Activated naive CD4-positive, alpha-beta T cell treated with Interleukin-2 at 50 U/mL for 16 hours (primary cell): ENCODE data around the gene LRP1.

ENCODE experiments used
- DNase-seq: peaks from one replicate; pipeline ENCODE4 v3.0.0-alpha.2; 2020

Gene LRP1

GRCh38 chr12:57215668-57216013 lies 87.4 kb downstream of the LRP1 start:
- no peak for DNase-seq

- DNase-seq, result peak; percentile 66
Observed at GRCh38 chr12:57216014-57216911, 88.0 kb downstream of the LRP1 start, which contains the start of gene NXPH4. TSS of gene NXPH4 (plus strand) at chr12:57216794. CDS start at chr12:57216970, 176 bp downstream.

GRCh38 chr12:57216921-57217879 lies 88.9 kb downstream of the LRP1 start:
- no peak for DNase-seq

GRCh38 chr12:57218030-57218853 lies 90.0 kb downstream of the LRP1 start:
- no peak for DNase-seq

- DNase-seq, result no peak
Observed at GRCh38 chr12:57219205-57219992, 91.1 kb downstream of the LRP1 start.

GRCh38 chr12:57219993-57220754 lies 91.9 kb downstream of the LRP1 start:
- no peak for DNase-seq

GRCh38 chr12:57220770-57221168 lies 92.5 kb downstream of the LRP1 start:
- no peak for DNase-seq

- DNase-seq, result no peak
Observed at GRCh38 chr12:57221169-57221917, 93.1 kb downstream of the LRP1 start.

GRCh38 chr12:57222286-57223190 lies 94.3 kb downstream of the LRP1 start:
- no peak for DNase-seq

- DNase-seq, result no peak
Observed at GRCh38 chr12:57223191-57224165, 95.2 kb downstream of the LRP1 start.

GRCh38 chr12:57224278-57224972 lies 96.1 kb downstream of the LRP1 start:
- no peak for DNase-seq

- peak; percentile 61 for DNase-seq
Observed at GRCh38 chr12:57224973-57225679, 96.8 kb downstream of the LRP1 start.

- no peak for DNase-seq
Observed at GRCh38 chr12:57225680-57226210, 97.5 kb downstream of the LRP1 start.

GRCh38 chr12:57226588-57227314 lies 98.5 kb downstream of the LRP1 start:
- DNase-seq, result no peak

GRCh38 chr12:57227315-57228115 lies 99.2 kb downstream of the LRP1 start:
- no peak for DNase-seq
